CD4-positive, alpha-beta memory T cell (primary cell): Measurements from ENCODE around the gene CADPS. TPM values are rescaled to one million over a fixed set of nuclear protein-coding genes. Genes with fewer than 3 reads are reported as not detected.

Experiments
- CTCF ChIA-PET: fragments of 350-600 bp; sonication (Branson Sonifier 250); formaldehyde crosslinking; loops from one replicate; lab custom pipeline; 2021; ENCODE audit warnings: inconsistent platforms; ENCODE audit not compliant: partially characterized antibody; lab: Charles Lee
- POLR2A ChIA-PET: fragments of 350-600 bp; sonication (Branson Sonifier 250); formaldehyde crosslinking; loops from one replicate; lab custom pipeline; 2021; ENCODE audit not compliant: partially characterized antibody; lab: Charles Lee
- DNase-seq, 5 donors: peaks; one replicate each; pipeline versions ENCODE4 v3.0.0 to v3.0.0-alpha.2; 2020 to 2022; ENCODE audit warnings: mixed read lengths in 1 of 5
- H3K27ac ChIP-seq: one replicate; pipeline ENCODE4 v1.7.0; 2013; ENCODE audit warnings: low read depth, low read length
- H3K27me3 ChIP-seq: 2 replicates; pipeline ENCODE4 v1.7.0; 2013; ENCODE audit warnings: mild to moderate bottlenecking, low read length, moderate library complexity; ENCODE audit not compliant: insufficient read depth
- H3K36me3 ChIP-seq: 2 replicates; pipeline ENCODE4 v1.7.0; 2013; ENCODE audit warnings: mild to moderate bottlenecking, low read length, moderate library complexity; ENCODE audit not compliant: insufficient read depth
- H3K4me1 ChIP-seq: 2 replicates; pipeline ENCODE4 v1.7.0; 2013; ENCODE audit warnings: mild to moderate bottlenecking, low read length, moderate library complexity; ENCODE audit not compliant: insufficient read depth
- H3K4me3 ChIP-seq, 2 donors: one replicate each; pipeline ENCODE4 v1.7.0; 2013; ENCODE audit warnings: low read length in 2 of 2, mild to moderate bottlenecking in 1 of 2
- H3K9me3 ChIP-seq, 2 donors: one replicate each; pipeline ENCODE4 v1.7.0; 2013; ENCODE audit warnings: low read length in 2 of 2, control low read depth in 1 of 2; ENCODE audit not compliant: control insufficient read depth in 1 of 2
- H3K27ac Mint-ChIP-seq, 7 donors: one replicate each; pipeline ENCODE4 v1.8.0; 2020 to 2021; ENCODE audit warnings: mixed read lengths in 7 of 7, mild to moderate bottlenecking in 6 of 7, inconsistent platforms in 3 of 7, moderate library complexity in 3 of 7
- H3K27me3 Mint-ChIP-seq, 2 donors: one replicate each; pipeline ENCODE4 v1.8.0; 2020 to 2021; ENCODE audit warnings: mixed read lengths in 2 of 2
- H3K36me3 Mint-ChIP-seq, 2 donors: one replicate each; pipeline ENCODE4 v1.8.0; 2020 to 2021; ENCODE audit warnings: mixed read lengths in 2 of 2, inconsistent platforms in 1 of 2, mild to moderate bottlenecking in 1 of 2
- H3K4me1 Mint-ChIP-seq, 4 donors: one replicate each; pipeline ENCODE4 v1.8.0; 2020 to 2021; ENCODE audit warnings: mixed read lengths in 4 of 4, mild to moderate bottlenecking in 1 of 4
- H3K4me3 Mint-ChIP-seq, 8 donors: one replicate each; pipeline ENCODE4 v1.8.0; 2020 to 2021; ENCODE audit warnings: mixed read lengths in 8 of 8, mild to moderate bottlenecking in 7 of 8, moderate library complexity in 6 of 8, inconsistent platforms in 3 of 8
- H3K9me3 Mint-ChIP-seq, 8 donors: one replicate each; pipeline ENCODE4 v1.8.0; 2020 to 2021; ENCODE audit warnings: mixed read lengths in 8 of 8, mild to moderate bottlenecking in 5 of 8, inconsistent platforms in 3 of 8, moderate library complexity in 1 of 8
- intact Hi-C: fragments of 100-400 bp; cut with micrococcal nuclease; formaldehyde crosslinking; loops from one replicate; pipeline ENCODE4 v1.15.1; 2023
- polyA plus RNA-seq, 2 donors: library from polyadenylated mRNA; unstranded; fragments of 300-500 nt; fragmentation: Illumina TruSeq; gene quantifications; one replicate each; pipeline ENCODE4 v1.2.3, GENCODE V29; 2021
- total RNA-seq, 2 experiments: library from RNA; stranded (reverse); gene quantifications; one replicate each; pipeline ENCODE4 v1.2.3, GENCODE V29; 2021

Gene CADPS
- total and polyA plus RNA-seq, 4 experiments from 2014 or later, result not detected

- ChIA-PET POLR2A (no interaction called here), CTCF (no interaction called here)
- Mint-ChIP-seq H3K4me3 (no peak overlapping the region), H3K36me3 (no peaks in the 10 kb centered on the region), H3K4me1 (no peaks in the 10 kb centered on the region), H3K27me3 (no peaks in the 10 kb centered on the region), H3K9me3 (peaks cover 0 to 8% (median 0%) of the 10 kb centered on the region in 8 donors), H3K27ac (no peak overlapping the region)
- no peak overlapping the region for H3K27ac ChIP-seq
- intact Hi-C loops, result no loop called here
- no peaks in the 10 kb centered on the region for H3K9me3 ChIP-seq
- no peaks in the 10 kb centered on the region for H3K4me1 ChIP-seq
- H3K4me3 ChIP-seq, result no peak overlapping the region
- no peaks in the 10 kb centered on the region for H3K27me3 ChIP-seq
- no peak for DNase-seq
- H3K36me3 ChIP-seq, result no peaks in the 10 kb centered on the region
Observed at GRCh38 chr3:62724503-62724902, 150.7 kb downstream of the CADPS start.

GRCh38 chr3:62723914-62724217, 151.3 kb downstream of the CADPS start:
- Histone ChIP-seq H3K9me3 (no peaks in the 10 kb centered on the region), H3K4me3 (no peak overlapping the region), H3K27me3 (no peaks in the 10 kb centered on the region), H3K36me3 (no peaks in the 10 kb centered on the region), H3K4me1 (no peaks in the 10 kb centered on the region), H3K27ac (no peak overlapping the region)
- Mint-ChIP-seq H3K27ac (no peak overlapping the region), H3K27me3 (no peaks in the 10 kb centered on the region), H3K36me3 (no peaks in the 10 kb centered on the region), H3K4me1 (no peaks in the 10 kb centered on the region), H3K4me3 (no peak overlapping the region), H3K9me3 (peaks cover 0 to 8% (median 0%) of the 10 kb centered on the region in 8 donors)
- ChIA-PET CTCF (no interaction called here), POLR2A (no interaction called here)
- DNase-seq, result no peak
- intact Hi-C loops, result no loop called here

- no peak for DNase-seq
- Mint-ChIP-seq H3K27ac (no peak overlapping the region), H3K4me1 (no peaks in the 10 kb centered on the region), H3K27me3 (no peaks in the 10 kb centered on the region), H3K9me3 (peaks cover 0 to 8% (median 0%) of the 10 kb centered on the region in 8 donors), H3K4me3 (no peak overlapping the region), H3K36me3 (no peaks in the 10 kb centered on the region)
- intact Hi-C loops, result no loop called here
- no peak overlapping the region for H3K4me3 ChIP-seq
- H3K27me3 ChIP-seq, result no peaks in the 10 kb centered on the region
- no peaks in the 10 kb centered on the region for H3K36me3 ChIP-seq
- H3K27ac ChIP-seq, result no peak overlapping the region
- H3K4me1 ChIP-seq, result no peaks in the 10 kb centered on the region
- POLR2A ChIA-PET, result no interaction called here
- CTCF ChIA-PET, result no interaction called here
- H3K9me3 ChIP-seq, result no peaks in the 10 kb centered on the region
Observed at GRCh38 chr3:62723166-62723913, 151.9 kb downstream of the CADPS start.

- no peak for DNase-seq
- Mint-ChIP-seq H3K36me3 (no peaks in the 10 kb centered on the region), H3K27ac (no peak overlapping the region), H3K4me1 (no peaks in the 10 kb centered on the region), H3K27me3 (no peaks in the 10 kb centered on the region), H3K4me3 (no peak overlapping the region), H3K9me3 (peaks cover 0 to 8% (median 0%) of the 10 kb centered on the region in 8 donors)
- intact Hi-C loops, result no loop called here
- ChIA-PET CTCF (no interaction called here), POLR2A (no interaction called here)
- H3K27me3 ChIP-seq, result no peaks in the 10 kb centered on the region
- no peaks in the 10 kb centered on the region for H3K4me1 ChIP-seq
- no peak overlapping the region for H3K27ac ChIP-seq
- H3K9me3 ChIP-seq, result no peaks in the 10 kb centered on the region
- H3K4me3 ChIP-seq, result no peak overlapping the region
- no peaks in the 10 kb centered on the region for H3K36me3 ChIP-seq
Observed at GRCh38 chr3:62722344-62722743, 152.9 kb downstream of the CADPS start.

- Mint-ChIP-seq H3K36me3 (no peaks in the 10 kb centered on the region), H3K27ac (no peak overlapping the region), H3K4me3 (no peak overlapping the region), H3K9me3 (peaks cover 0 to 3% (median 0%) of the 10 kb centered on the region in 8 donors), H3K4me1 (no peaks in the 10 kb centered on the region), H3K27me3 (no peaks in the 10 kb centered on the region)
- no peaks in the 10 kb centered on the region for H3K27me3 ChIP-seq
- ChIA-PET CTCF (no interaction called here), POLR2A (no interaction called here)
- no peak overlapping the region for H3K4me3 ChIP-seq
- H3K4me1 ChIP-seq, result no peaks in the 10 kb centered on the region
- H3K36me3 ChIP-seq, result no peaks in the 10 kb centered on the region
- no peak for DNase-seq
- intact Hi-C loops, result no loop called here
- H3K27ac ChIP-seq, result no peak overlapping the region
- no peaks in the 10 kb centered on the region for H3K9me3 ChIP-seq
Observed at GRCh38 chr3:62718515-62719320, 156.5 kb downstream of the CADPS start.

- H3K27ac Mint-ChIP-seq, result no peak overlapping the region
- no peaks in the 10 kb centered on the region for H3K4me1 ChIP-seq
Observed at GRCh38 chr3:62718011-62718410, 157.2 kb downstream of the CADPS start.

GRCh38 chr3:62712746-62713145, 162.5 kb downstream of the CADPS start:
- Mint-ChIP-seq H3K27ac (no peak overlapping the region), H3K9me3 (peaks cover 0 to 2% (median 0%) of the 10 kb centered on the region in 8 donors), H3K4me3 (no peak overlapping the region), H3K27me3 (no peaks in the 10 kb centered on the region), H3K4me1 (no peaks in the 10 kb centered on the region), H3K36me3 (no peaks in the 10 kb centered on the region)
- ChIA-PET POLR2A (no interaction called here), CTCF (no interaction called here)
- intact Hi-C loops, result no loop called here
- Histone ChIP-seq H3K9me3 (no peaks in the 10 kb centered on the region), H3K27ac (no peak overlapping the region), H3K27me3 (no peaks in the 10 kb centered on the region), H3K4me3 (no peak overlapping the region), H3K4me1 (no peaks in the 10 kb centered on the region), H3K36me3 (no peaks in the 10 kb centered on the region)
- DNase-seq, result no peak

More at GRCh38 chr3:62718011-62718410, 157.2 kb downstream of the CADPS start:
- CTCF ChIA-PET, result no interaction called here
- Histone ChIP-seq H3K36me3 (no peaks in the 10 kb centered on the region), H3K9me3 (no peaks in the 10 kb centered on the region), H3K27ac (no peak overlapping the region), H3K27me3 (no peaks in the 10 kb centered on the region), H3K4me3 (no peak overlapping the region)
- Mint-ChIP-seq H3K9me3 (peaks cover 0 to 3% (median 0%) of the 10 kb centered on the region in 8 donors), H3K36me3 (no peaks in the 10 kb centered on the region), H3K4me1 (no peaks in the 10 kb centered on the region), H3K27me3 (no peaks in the 10 kb centered on the region), H3K4me3 (no peak overlapping the region)
- DNase-seq, result no peak
- intact Hi-C loops, result no loop called here
- POLR2A ChIA-PET, result no interaction called here
